Smooth muscle cell (in vitro differentiated cells): ENCODE data around the gene BBIP1. TPM values are rescaled to one million over a fixed set of nuclear protein-coding genes. Genes with fewer than 3 reads are reported as not detected.
A peak's percentile ranks its signal among the peaks of the same experiment; 100 is the strongest.

Source experiments
- DNase-seq: peaks from one replicate; lab custom pipeline; 2025; ENCODE audit not compliant: unreplicated experiment; lab: John Stamatoyannopoulos, UW
- H2AFZ ChIP-seq: fragments of 200-600 bp; sonication (generic); 2 replicates; pipeline ENCODE4 v1.6.0; 2016; ENCODE audit warnings: antibody characterized with exemption, low read depth, mild to moderate bottlenecking
- H3F3A ChIP-seq: fragments of 200-600 bp; sonication (generic); 2 replicates; pipeline ENCODE4 v1.6.0; 2017; ENCODE audit warnings: antibody characterized with exemption, low read depth
- H3K27ac ChIP-seq: fragments of 200-600 bp; sonication (generic); 2 replicates; pipeline ENCODE4 v1.5.1; 2016; ENCODE audit warnings: low read depth, mild to moderate bottlenecking
- H3K27me3 ChIP-seq: fragments of 200-600 bp; sonication (generic); 2 replicates; pipeline ENCODE4 v1.6.1; 2016; ENCODE audit warnings: low read depth, mild to moderate bottlenecking
- H3K36me3 ChIP-seq: fragments of 200-600 bp; sonication (generic); 2 replicates; pipeline ENCODE4 v1.5.1; 2016; ENCODE audit warnings: low read depth
- H3K4me1 ChIP-seq: fragments of 200-600 bp; sonication (generic); 2 replicates; pipeline ENCODE4 v1.5.1; 2016; ENCODE audit warnings: low read depth
- H3K4me2 ChIP-seq: fragments of 200-600 bp; sonication (generic); 2 replicates; pipeline ENCODE4 v1.6.0; 2016; ENCODE audit warnings: mild to moderate bottlenecking
- H3K4me3 ChIP-seq: fragments of 200-600 bp; sonication (generic); 2 replicates; pipeline ENCODE4 v1.5.1; 2016; ENCODE audit warnings: mild to moderate bottlenecking
- H3K79me2 ChIP-seq: fragments of 200-600 bp; sonication (generic); 2 replicates; pipeline ENCODE4 v1.6.0; 2016; ENCODE audit warnings: low read depth, mild to moderate bottlenecking
- H3K9ac ChIP-seq: fragments of 200-600 bp; sonication (generic); 2 replicates; pipeline ENCODE4 v1.6.0; 2016; ENCODE audit warnings: low read depth
- H3K9me3 ChIP-seq: fragments of 200-600 bp; sonication (generic); replicated peaks from 2 replicates; pipeline ENCODE4 v1.5.1; 2016; ENCODE audit warnings: low read depth
- H4K20me1 ChIP-seq: fragments of 200-600 bp; sonication (generic); 2 replicates; pipeline ENCODE4 v1.6.0; 2016; ENCODE audit warnings: low read depth
- CTCF ChIP-seq: fragments of 200-600 bp; sonication (generic); IDR thresholded peaks from 2 replicates; pipeline ENCODE4 v1.5.1; 2017; ENCODE audit warnings: borderline replicate concordance, mild to moderate bottlenecking, antibody characterized with exemption; ENCODE audit not compliant: insufficient read depth, poor library complexity, severe bottlenecking
- WGBS: methylation state at CpG from one replicate; pipeline ENCODE4 v1.1.7; 2016; ENCODE audit warnings: low lambda C conversion rate; 5-methylcytosine and 5-hydroxymethylcytosine counted together
- polyA plus RNA-seq: library from polyadenylated mRNA; unstranded; fragments of >200 nt; fragmentation: Nextera tagmentation; extraction: Ambion mirVana; gene quantifications from 2 replicates; pipeline ENCODE4 v1.2.1, GENCODE V29; 2016
- total RNA-seq: library from RNA; depleted of rRNA; stranded (reverse); fragments of >200 nt; gene quantifications from 2 replicates; pipeline ENCODE4 v1.2.3, GENCODE V29; 2014

The BBIP1 gene
- total and polyA plus RNA-seq, 2 experiments from 2014 or later = 17.8 to 22.3 TPM

GRCh38 chr10:110962443-110962842 is 43.5 kb upstream of the BBIP1 start:
- WGBS = 98% methylated on average over 2 of the region's 2 CpGs
- Histone ChIP-seq H3K9me3 (no peaks in the 10 kb centered on the region), H3K79me2 (peaks cover 95% of the 10 kb centered on the region), H2AFZ (no peak overlapping the region), H3K4me1 (no peaks in the 10 kb centered on the region), H3K4me2 (no peak overlapping the region), H3K9ac (no peak overlapping the region), H3K27ac (no peak overlapping the region), H3K4me3 (no peak overlapping the region), H3K36me3 (no peaks in the 10 kb centered on the region), H3F3A (no peaks in the 10 kb centered on the region), H4K20me1 (peaks cover 100% of the 10 kb centered on the region), H3K27me3 (no peaks in the 10 kb centered on the region)
- TF ChIP-seq CTCF = no peak
- no peak for DNase-seq

GRCh38 chr10:110960333-110960712 is 41.3 kb upstream of the BBIP1 start:
- Histone ChIP-seq H3K9ac (no peak overlapping the region), H3K9me3 (no peaks in the 10 kb centered on the region), H3K36me3 (no peaks in the 10 kb centered on the region), H3K27ac (no peak overlapping the region), H3K27me3 (no peaks in the 10 kb centered on the region), H3K79me2 (peaks cover 95% of the 10 kb centered on the region), H3K4me1 (no peaks in the 10 kb centered on the region), H4K20me1 (peaks cover 100% of the 10 kb centered on the region), H3K4me2 (no peak overlapping the region), H3F3A (no peaks in the 10 kb centered on the region), H3K4me3 (no peak overlapping the region), H2AFZ (no peak overlapping the region)
- no peak for TF ChIP-seq CTCF
- DNase-seq = no peak
- WGBS = 92% methylated on average over 1 of the region's 1 CpG

GRCh38 chr10:110959379-110960332 is 40.7 kb upstream of the BBIP1 start:
- H3K4me1 ChIP-seq = no peaks in the 10 kb centered on the region
- H3K9ac ChIP-seq = no peak overlapping the region
- peak overlapping the region; percentile 3 for H3K4me2 ChIP-seq
- no peak overlapping the region for H2AFZ ChIP-seq
- H3K9me3 ChIP-seq = no peaks in the 10 kb centered on the region
- no peak for DNase-seq
- no peaks in the 10 kb centered on the region for H3K27me3 ChIP-seq
- H3K27ac ChIP-seq = peak overlapping the region; percentile 6
- H4K20me1 ChIP-seq = peaks cover 100% of the 10 kb centered on the region
- no peaks in the 10 kb centered on the region for H3K36me3 ChIP-seq
- no peak for TF ChIP-seq CTCF
- H3K4me3 ChIP-seq = no peak overlapping the region
- peaks cover 95% of the 10 kb centered on the region for H3K79me2 ChIP-seq
- no peaks in the 10 kb centered on the region for H3F3A ChIP-seq
- 56% methylated on average over 4 of the region's 4 CpGs for WGBS
